Measurements from ENCODE around the gene KPNB1.

DNA sequence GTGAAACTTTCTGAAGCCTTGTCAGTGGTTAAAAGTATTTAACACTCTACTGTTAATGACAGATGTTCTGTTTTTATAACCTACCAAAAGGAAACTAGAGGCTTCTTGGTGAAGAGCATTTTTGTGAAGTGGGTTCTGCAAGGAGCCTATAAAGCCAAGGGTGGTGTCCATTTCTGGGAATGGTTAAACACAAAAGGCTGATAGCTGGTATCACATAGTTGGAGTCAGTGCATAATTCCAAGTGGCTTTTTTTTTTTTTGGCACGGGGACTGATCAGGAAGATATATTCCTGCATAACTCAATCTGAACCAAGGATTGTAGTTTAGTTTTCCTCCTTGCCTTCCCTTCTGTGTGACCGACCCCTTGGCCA is 27.6 kb upstream of the KPNB1 start:
- TF ChIP-seq, protein P1, sequence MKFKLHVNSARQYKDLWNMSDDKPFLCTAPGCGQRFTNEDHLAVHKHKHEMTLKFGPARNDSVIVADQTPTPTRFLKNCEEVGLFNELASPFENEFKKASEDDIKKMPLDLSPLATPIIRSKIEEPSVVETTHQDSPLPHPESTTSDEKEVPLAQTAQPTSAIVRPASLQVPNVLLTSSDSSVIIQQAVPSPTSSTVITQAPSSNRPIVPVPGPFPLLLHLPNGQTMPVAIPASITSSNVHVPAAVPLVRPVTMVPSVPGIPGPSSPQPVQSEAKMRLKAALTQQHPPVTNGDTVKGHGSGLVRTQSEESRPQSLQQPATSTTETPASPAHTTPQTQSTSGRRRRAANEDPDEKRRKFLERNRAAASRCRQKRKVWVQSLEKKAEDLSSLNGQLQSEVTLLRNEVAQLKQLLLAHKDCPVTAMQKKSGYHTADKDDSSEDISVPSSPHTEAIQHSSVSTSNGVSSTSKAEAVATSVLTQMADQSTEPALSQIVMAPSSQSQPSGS (IDR thresholded peaks at IDR 0.05; ENCODE audit: low read length), result no peak
- TF ChIP-seq, protein P2, sequence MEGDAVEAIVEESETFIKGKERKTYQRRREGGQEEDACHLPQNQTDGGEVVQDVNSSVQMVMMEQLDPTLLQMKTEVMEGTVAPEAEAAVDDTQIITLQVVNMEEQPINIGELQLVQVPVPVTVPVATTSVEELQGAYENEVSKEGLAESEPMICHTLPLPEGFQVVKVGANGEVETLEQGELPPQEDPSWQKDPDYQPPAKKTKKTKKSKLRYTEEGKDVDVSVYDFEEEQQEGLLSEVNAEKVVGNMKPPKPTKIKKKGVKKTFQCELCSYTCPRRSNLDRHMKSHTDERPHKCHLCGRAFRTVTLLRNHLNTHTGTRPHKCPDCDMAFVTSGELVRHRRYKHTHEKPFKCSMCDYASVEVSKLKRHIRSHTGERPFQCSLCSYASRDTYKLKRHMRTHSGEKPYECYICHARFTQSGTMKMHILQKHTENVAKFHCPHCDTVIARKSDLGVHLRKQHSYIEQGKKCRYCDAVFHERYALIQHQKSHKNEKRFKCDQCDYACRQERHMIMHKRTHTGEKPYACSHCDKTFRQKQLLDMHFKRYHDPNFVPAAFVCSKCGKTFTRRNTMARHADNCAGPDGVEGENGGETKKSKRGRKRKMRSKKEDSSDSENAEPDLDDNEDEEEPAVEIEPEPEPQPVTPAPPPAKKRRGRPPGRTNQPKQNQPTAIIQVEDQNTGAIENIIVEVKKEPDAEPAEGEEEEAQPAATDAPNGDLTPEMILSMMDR (IDR thresholded peaks at IDR 0.05; ENCODE audit: control extremely low read depth in 1 of 3, insufficient read depth in 1 of 3, low read depth in 1 of 3, low read length in 3 of 3), result no peak
- TF ChIP-seq EZH2 (IDR thresholded peaks at IDR 0.05; ENCODE audit: low read depth, low read length, severe bottlenecking) (no peak), POLR2AphosphoS5 (IDR thresholded peaks at IDR 0.05; ENCODE audit: low read depth, low read length) (no peak), ASH2L (IDR thresholded peaks at IDR 0.05; ENCODE audit: low read length) (no peak), POLR2A (IDR thresholded peaks at IDR 0.05; ENCODE audit: control extremely low read depth in 1 of 2, low read depth in 2 of 2, low read length in 2 of 2) (no peak), RAD21 (IDR thresholded peaks at IDR 0.05 in 1 of 2, conservative IDR thresholded peaks at IDR 0.05 in 1 of 2; ENCODE audit: low read depth in 2 of 2, low read length in 2 of 2) (no peak), TBP (IDR thresholded peaks at IDR 0.05; ENCODE audit: low read depth, low read length) (no peak), SP2 (IDR thresholded peaks at IDR 0.05; ENCODE audit: low read length) (no peak), CEBPB (IDR thresholded peaks at IDR 0.05; ENCODE audit: low read depth, low read length) (no peak), ZNF274 (IDR thresholded peaks at IDR 0.05; ENCODE audit: borderline replicate concordance, extremely low read depth, low read length) (no peak), JUND (IDR thresholded peaks at IDR 0.05; ENCODE audit: low read length) (no peak), GTF2F1 (IDR thresholded peaks at IDR 0.05; ENCODE audit: borderline replicate concordance, low read depth, low read length) (no peak)
- TF ChIP-seq, protein P3, sequence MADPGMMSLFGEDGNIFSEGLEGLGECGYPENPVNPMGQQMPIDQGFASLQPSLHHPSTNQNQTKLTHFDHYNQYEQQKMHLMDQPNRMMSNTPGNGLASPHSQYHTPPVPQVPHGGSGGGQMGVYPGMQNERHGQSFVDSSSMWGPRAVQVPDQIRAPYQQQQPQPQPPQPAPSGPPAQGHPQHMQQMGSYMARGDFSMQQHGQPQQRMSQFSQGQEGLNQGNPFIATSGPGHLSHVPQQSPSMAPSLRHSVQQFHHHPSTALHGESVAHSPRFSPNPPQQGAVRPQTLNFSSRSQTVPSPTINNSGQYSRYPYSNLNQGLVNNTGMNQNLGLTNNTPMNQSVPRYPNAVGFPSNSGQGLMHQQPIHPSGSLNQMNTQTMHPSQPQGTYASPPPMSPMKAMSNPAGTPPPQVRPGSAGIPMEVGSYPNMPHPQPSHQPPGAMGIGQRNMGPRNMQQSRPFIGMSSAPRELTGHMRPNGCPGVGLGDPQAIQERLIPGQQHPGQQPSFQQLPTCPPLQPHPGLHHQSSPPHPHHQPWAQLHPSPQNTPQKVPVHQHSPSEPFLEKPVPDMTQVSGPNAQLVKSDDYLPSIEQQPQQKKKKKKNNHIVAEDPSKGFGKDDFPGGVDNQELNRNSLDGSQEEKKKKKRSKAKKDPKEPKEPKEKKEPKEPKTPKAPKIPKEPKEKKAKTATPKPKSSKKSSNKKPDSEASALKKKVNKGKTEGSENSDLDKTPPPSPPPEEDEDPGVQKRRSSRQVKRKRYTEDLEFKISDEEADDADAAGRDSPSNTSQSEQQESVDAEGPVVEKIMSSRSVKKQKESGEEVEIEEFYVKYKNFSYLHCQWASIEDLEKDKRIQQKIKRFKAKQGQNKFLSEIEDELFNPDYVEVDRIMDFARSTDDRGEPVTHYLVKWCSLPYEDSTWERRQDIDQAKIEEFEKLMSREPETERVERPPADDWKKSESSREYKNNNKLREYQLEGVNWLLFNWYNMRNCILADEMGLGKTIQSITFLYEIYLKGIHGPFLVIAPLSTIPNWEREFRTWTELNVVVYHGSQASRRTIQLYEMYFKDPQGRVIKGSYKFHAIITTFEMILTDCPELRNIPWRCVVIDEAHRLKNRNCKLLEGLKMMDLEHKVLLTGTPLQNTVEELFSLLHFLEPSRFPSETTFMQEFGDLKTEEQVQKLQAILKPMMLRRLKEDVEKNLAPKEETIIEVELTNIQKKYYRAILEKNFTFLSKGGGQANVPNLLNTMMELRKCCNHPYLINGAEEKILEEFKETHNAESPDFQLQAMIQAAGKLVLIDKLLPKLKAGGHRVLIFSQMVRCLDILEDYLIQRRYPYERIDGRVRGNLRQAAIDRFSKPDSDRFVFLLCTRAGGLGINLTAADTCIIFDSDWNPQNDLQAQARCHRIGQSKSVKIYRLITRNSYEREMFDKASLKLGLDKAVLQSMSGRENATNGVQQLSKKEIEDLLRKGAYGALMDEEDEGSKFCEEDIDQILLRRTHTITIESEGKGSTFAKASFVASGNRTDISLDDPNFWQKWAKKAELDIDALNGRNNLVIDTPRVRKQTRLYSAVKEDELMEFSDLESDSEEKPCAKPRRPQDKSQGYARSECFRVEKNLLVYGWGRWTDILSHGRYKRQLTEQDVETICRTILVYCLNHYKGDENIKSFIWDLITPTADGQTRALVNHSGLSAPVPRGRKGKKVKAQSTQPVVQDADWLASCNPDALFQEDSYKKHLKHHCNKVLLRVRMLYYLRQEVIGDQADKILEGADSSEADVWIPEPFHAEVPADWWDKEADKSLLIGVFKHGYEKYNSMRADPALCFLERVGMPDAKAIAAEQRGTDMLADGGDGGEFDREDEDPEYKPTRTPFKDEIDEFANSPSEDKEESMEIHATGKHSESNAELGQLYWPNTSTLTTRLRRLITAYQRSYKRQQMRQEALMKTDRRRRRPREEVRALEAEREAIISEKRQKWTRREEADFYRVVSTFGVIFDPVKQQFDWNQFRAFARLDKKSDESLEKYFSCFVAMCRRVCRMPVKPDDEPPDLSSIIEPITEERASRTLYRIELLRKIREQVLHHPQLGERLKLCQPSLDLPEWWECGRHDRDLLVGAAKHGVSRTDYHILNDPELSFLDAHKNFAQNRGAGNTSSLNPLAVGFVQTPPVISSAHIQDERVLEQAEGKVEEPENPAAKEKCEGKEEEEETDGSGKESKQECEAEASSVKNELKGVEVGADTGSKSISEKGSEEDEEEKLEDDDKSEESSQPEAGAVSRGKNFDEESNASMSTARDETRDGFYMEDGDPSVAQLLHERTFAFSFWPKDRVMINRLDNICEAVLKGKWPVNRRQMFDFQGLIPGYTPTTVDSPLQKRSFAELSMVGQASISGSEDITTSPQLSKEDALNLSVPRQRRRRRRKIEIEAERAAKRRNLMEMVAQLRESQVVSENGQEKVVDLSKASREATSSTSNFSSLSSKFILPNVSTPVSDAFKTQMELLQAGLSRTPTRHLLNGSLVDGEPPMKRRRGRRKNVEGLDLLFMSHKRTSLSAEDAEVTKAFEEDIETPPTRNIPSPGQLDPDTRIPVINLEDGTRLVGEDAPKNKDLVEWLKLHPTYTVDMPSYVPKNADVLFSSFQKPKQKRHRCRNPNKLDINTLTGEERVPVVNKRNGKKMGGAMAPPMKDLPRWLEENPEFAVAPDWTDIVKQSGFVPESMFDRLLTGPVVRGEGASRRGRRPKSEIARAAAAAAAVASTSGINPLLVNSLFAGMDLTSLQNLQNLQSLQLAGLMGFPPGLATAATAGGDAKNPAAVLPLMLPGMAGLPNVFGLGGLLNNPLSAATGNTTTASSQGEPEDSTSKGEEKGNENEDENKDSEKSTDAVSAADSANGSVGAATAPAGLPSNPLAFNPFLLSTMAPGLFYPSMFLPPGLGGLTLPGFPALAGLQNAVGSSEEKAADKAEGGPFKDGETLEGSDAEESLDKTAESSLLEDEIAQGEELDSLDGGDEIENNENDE (IDR thresholded peaks at IDR 0.05; ENCODE audit: insufficient replicate concordance, low read length), result no peak
